Stimulated activated CD4-positive, alpha-beta T cell treated with anti-CD3 and anti-CD28 coated beads, Interleukin-12 subunit alpha, Interleukin-12 subunit beta, amount 100 ng/mL, for 48 hours (primary cell): Measurements from ENCODE around the gene SLC25A38.

Experiments used
- DNase-seq, 3 donors: peaks; one replicate each; pipeline ENCODE4 v3.0.0-alpha.2; 2020; ENCODE audit warnings: low read depth in 2 of 3, low spot score in 1 of 3

SLC25A38 gene

GRCh38 chr3:39376959-39377634 is 6.1 kb upstream of the SLC25A38 start:
- no peak for DNase-seq

- peak; percentile 16 to 58 (median 35) for DNase-seq
These were observed 5.1 kb upstream of the SLC25A38 start for GRCh38 chr3:39378088-39378487.

GRCh38 chr3:39378957-39379777 is 4.0 kb upstream of the SLC25A38 start:
- no peak for DNase-seq

GRCh38 chr3:39379778-39380155 is 3.4 kb upstream of the SLC25A38 start:
- DNase-seq: no peak

- no peak for DNase-seq
These were observed 1.7 kb upstream of the SLC25A38 start for GRCh38 chr3:39381432-39381831.

- DNase-seq: peak; percentile 90 to 95 (median 92)
These were observed 903 bp downstream of the SLC25A38 start for GRCh38 chr3:39383881-39384664.

- DNase-seq: no peak
These were observed 1.5 kb downstream of the SLC25A38 start for GRCh38 chr3:39384665-39385000.

- no peak for DNase-seq
These were observed 2.4 kb downstream of the SLC25A38 start for GRCh38 chr3:39385456-39386090.

GRCh38 chr3:39386318-39386717 is 3.1 kb downstream of the SLC25A38 start:
- DNase-seq: no peak

- no peak for DNase-seq
These were observed 4.3 kb downstream of the SLC25A38 start for GRCh38 chr3:39387411-39387975.

GRCh38 chr3:39388153-39388552 is 5.0 kb downstream of the SLC25A38 start:
- DNase-seq: no peak

GRCh38 chr3:39388741-39389248 is 5.6 kb downstream of the SLC25A38 start:
- DNase-seq: no peak

- no peak for DNase-seq
These were observed 7.0 kb downstream of the SLC25A38 start for GRCh38 chr3:39390181-39390580.

GRCh38 chr3:39396690-39397089 is 13.5 kb downstream of the SLC25A38 start:
- no peak for DNase-seq

GRCh38 chr3:39398700-39399099 is 15.5 kb downstream of the SLC25A38 start:
- no peak for DNase-seq

- DNase-seq: no peak
These were observed 18.8 kb downstream of the SLC25A38 start for GRCh38 chr3:39401983-39402382.

- no peak for DNase-seq
These were observed 21.9 kb downstream of the SLC25A38 start for GRCh38 chr3:39404943-39405686.

GRCh38 chr3:39405687-39406367 is 22.7 kb downstream of the SLC25A38 start:
- DNase-seq: no peak
